Measurements from ENCODE around the gene SRPK1. TPM values are rescaled to one million over a fixed set of nuclear protein-coding genes. Genes with fewer than 3 reads are reported as not detected.

The SRPK1 gene
- total RNA-seq, 1 donor from 2014 or later: 74.3 TPM

- Mint-ChIP-seq H3K27ac (peak overlapping the region; percentile 2), H3K36me3 (ENCODE audit: insufficient read depth) (peaks cover 35% of the 10 kb centered on the region), H3K27me3 (no peaks in the 10 kb centered on the region), H3K9me3 (ENCODE audit: low read depth) (peaks cover 19% of the 10 kb centered on the region), H3K4me3 (ENCODE audit: low read depth) (no peak overlapping the region), H3K4me1 (ENCODE audit: low read depth) (no peaks in the 10 kb centered on the region)
- DNase-seq (ENCODE audit: low spot score, unreplicated experiment): no peak
- no peak for TF ChIP-seq CTCF (IDR thresholded peaks at IDR 0.05; ENCODE audit: unreplicated experiment)
Measured at GRCh38 chr6:35876902-35877301, 44.0 kb downstream of the SRPK1 start.

- H3K27me3 Mint-ChIP-seq: no peaks in the 10 kb centered on the region
- H3K4me3 Mint-ChIP-seq (ENCODE audit: low read depth): no peak overlapping the region
- no peak overlapping the region for H3K27ac Mint-ChIP-seq
- H3K9me3 Mint-ChIP-seq (ENCODE audit: low read depth): peaks cover 2% of the 10 kb centered on the region
- no peak for DNase-seq (ENCODE audit: low spot score, unreplicated experiment)
- TF ChIP-seq CTCF (IDR thresholded peaks at IDR 0.05; ENCODE audit: unreplicated experiment): no peak
- no peaks in the 10 kb centered on the region for H3K4me1 Mint-ChIP-seq (ENCODE audit: low read depth)
- H3K36me3 Mint-ChIP-seq (ENCODE audit: insufficient read depth): peaks cover 19% of the 10 kb centered on the region
Measured at GRCh38 chr6:35874730-35875129, 46.2 kb downstream of the SRPK1 start.

GRCh38 chr6:35859367-35859766 lies 61.5 kb downstream of the SRPK1 start:
- H3K27me3 Mint-ChIP-seq: no peaks in the 10 kb centered on the region
- no peak overlapping the region for H3K27ac Mint-ChIP-seq
- no peak overlapping the region for H3K4me3 Mint-ChIP-seq (ENCODE audit: low read depth)
- no peaks in the 10 kb centered on the region for H3K4me1 Mint-ChIP-seq (ENCODE audit: low read depth)
- H3K36me3 Mint-ChIP-seq (ENCODE audit: insufficient read depth): peaks cover 46% of the 10 kb centered on the region
- H3K9me3 Mint-ChIP-seq (ENCODE audit: low read depth): peaks cover 9% of the 10 kb centered on the region
- no peak for TF ChIP-seq CTCF (IDR thresholded peaks at IDR 0.05; ENCODE audit: unreplicated experiment)
- DNase-seq (ENCODE audit: low spot score, unreplicated experiment): no peak

- Mint-ChIP-seq H3K4me3 (ENCODE audit: low read depth) (no peak overlapping the region), H3K27ac (no peak overlapping the region), H3K9me3 (ENCODE audit: low read depth) (no peaks in the 10 kb centered on the region), H3K27me3 (no peaks in the 10 kb centered on the region), H3K36me3 (ENCODE audit: insufficient read depth) (peaks cover 41% of the 10 kb centered on the region), H3K4me1 (ENCODE audit: low read depth) (no peaks in the 10 kb centered on the region)
- no peak for DNase-seq (ENCODE audit: low spot score, unreplicated experiment)
- TF ChIP-seq CTCF (IDR thresholded peaks at IDR 0.05; ENCODE audit: unreplicated experiment): no peak
Measured at GRCh38 chr6:35857853-35858252, 63.0 kb downstream of the SRPK1 start.

- TF ChIP-seq CTCF (IDR thresholded peaks at IDR 0.05; ENCODE audit: unreplicated experiment): no peak
- H3K27me3 Mint-ChIP-seq: no peaks in the 10 kb centered on the region
- peaks cover 38% of the 10 kb centered on the region for H3K36me3 Mint-ChIP-seq (ENCODE audit: insufficient read depth)
- no peaks in the 10 kb centered on the region for H3K9me3 Mint-ChIP-seq (ENCODE audit: low read depth)
- no peak overlapping the region for H3K4me3 Mint-ChIP-seq (ENCODE audit: low read depth)
- H3K27ac Mint-ChIP-seq: no peak overlapping the region
- no peak for DNase-seq (ENCODE audit: low spot score, unreplicated experiment)
- no peaks in the 10 kb centered on the region for H3K4me1 Mint-ChIP-seq (ENCODE audit: low read depth)
Measured at GRCh38 chr6:35856250-35856649, 64.6 kb downstream of the SRPK1 start.

All from progenitor cell of endocrine pancreas (in vitro differentiated cells).